Measurements from ENCODE around the gene DENND4A. TPM values are rescaled to one million over a fixed set of nuclear protein-coding genes. Genes with fewer than 3 reads are reported as not detected.
A peak's percentile ranks its signal among the peaks of the same experiment; 100 is the strongest.

DENND4A gene
- total RNA-seq, 1 donor from 2014 or later, result 21.9 TPM

DNA sequence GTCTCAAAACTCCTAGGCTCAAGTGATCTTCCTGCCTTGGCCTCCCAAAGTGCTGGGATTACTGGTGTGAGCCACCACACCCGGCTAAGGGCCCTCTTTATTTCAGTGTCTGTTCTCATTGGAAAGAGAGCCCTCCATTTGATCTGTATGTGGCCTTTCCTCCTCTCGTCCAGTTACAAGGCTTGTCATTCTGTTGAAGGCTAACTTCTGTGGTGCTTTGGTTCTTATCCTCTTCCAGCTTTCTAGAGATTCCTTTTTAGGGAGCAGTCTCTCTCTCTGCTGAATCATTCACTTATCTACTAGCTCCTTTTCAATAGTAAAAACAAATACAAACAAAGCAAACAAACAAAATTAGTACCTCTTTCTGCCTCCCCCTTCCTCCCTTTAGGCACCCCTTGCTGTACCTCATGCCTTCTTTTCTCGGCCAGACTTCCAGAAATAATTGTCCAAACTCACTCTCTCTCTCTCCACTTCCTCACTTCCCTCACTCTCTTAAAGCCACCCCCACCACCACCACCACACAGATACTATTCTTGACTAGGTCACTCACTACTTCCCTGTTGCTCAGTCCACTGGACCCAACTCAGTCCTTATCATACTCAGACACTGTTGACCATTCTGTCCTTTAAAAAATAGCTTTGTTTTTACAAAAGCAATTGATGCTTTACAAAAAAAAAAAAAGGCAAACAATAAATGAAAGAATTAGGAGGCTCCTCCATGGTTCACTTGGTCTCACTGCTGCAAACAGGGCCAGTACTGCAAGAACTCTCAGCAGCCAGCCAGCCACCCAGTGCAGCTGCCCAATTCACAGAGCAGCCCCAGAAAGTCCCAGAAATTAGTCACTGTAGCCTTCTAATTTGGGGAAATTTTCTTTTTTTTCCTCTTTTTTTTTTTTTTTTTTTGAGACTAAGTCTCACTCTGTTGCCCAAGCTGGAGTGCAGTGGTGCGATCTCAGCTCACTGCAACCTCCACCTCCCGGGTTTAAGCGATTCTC, 45.5 kb upstream of the DENND4A start:
- no peak for DNase-seq (ENCODE audit: low spot score in 2 of 2)
- Histone ChIP-seq H3K9me3 (no peaks in the 10 kb centered on the region), H3K36me3 (no peaks in the 10 kb centered on the region), H3K4me3 (no peak overlapping the region), H3K27me3 (no peaks in the 10 kb centered on the region), H3K4me1 (peaks cover 10 to 24% of the 10 kb centered on the region in 2 donors), H3K27ac (peak overlapping the region; percentile 7 to 42)
- intact Hi-C loops (cut with DNase I), result no loop called here
- TF ChIP-seq, protein P1, sequence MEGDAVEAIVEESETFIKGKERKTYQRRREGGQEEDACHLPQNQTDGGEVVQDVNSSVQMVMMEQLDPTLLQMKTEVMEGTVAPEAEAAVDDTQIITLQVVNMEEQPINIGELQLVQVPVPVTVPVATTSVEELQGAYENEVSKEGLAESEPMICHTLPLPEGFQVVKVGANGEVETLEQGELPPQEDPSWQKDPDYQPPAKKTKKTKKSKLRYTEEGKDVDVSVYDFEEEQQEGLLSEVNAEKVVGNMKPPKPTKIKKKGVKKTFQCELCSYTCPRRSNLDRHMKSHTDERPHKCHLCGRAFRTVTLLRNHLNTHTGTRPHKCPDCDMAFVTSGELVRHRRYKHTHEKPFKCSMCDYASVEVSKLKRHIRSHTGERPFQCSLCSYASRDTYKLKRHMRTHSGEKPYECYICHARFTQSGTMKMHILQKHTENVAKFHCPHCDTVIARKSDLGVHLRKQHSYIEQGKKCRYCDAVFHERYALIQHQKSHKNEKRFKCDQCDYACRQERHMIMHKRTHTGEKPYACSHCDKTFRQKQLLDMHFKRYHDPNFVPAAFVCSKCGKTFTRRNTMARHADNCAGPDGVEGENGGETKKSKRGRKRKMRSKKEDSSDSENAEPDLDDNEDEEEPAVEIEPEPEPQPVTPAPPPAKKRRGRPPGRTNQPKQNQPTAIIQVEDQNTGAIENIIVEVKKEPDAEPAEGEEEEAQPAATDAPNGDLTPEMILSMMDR (IDR thresholded peaks at IDR 0.05), result no peak

DNA sequence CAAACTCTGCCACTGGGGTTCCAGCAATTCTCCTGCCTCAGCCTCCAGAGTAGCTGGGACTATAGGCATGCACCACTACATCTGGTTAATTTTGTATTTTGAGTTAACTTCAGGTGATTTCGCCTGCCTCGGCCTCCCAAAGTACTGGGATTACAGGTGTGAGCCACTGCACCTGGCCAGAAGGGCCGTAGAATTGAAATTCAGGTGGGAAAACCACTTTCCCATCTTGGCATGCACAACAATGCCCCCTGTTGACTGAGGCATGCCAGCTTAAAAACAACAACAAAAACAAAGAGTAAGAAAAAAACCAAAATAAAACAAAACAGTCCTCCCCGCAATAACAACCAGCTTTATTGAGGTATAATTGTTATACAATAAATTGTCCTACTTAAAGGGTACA, 44.6 kb upstream of the DENND4A start:
- no peak overlapping the region for H3K27ac ChIP-seq
- no peak for DNase-seq (ENCODE audit: low spot score in 2 of 2)
- TF ChIP-seq, protein P1 (IDR thresholded peaks at IDR 0.05), result no peak
- intact Hi-C loops (cut with DNase I), result no loop called here
- no peaks in the 10 kb centered on the region for H3K27me3 ChIP-seq
- H3K36me3 ChIP-seq, result no peaks in the 10 kb centered on the region
- no peaks in the 10 kb centered on the region for H3K9me3 ChIP-seq
- H3K4me1 ChIP-seq, result peaks cover 10 to 25% of the 10 kb centered on the region in 2 donors
- no peak overlapping the region for H3K4me3 ChIP-seq

DNA sequence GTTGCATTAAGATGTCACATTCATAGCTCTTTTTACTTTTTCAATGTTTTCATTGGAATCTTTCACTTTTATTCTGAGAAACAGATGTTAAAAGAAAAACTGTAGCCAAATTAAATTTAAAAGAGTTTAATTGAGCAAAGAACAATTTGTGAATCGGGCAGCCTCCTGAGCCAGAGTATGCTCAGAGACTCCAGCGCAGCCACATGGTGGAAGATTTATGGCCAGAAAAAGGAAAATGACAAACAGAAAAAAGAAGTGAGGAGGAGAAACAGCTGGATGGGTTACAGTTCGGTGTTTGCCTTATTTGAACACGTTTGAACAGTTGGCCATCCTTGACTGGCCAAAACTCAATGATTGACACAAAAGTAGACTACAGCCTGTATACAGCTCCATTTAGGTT, 43.4 kb upstream of the DENND4A start:
- no peaks in the 10 kb centered on the region for H3K36me3 ChIP-seq
- TF ChIP-seq, protein P1 (IDR thresholded peaks at IDR 0.05), result no peak
- peaks cover 10 to 25% of the 10 kb centered on the region in 2 donors for H3K4me1 ChIP-seq
- H3K27ac ChIP-seq, result peak overlapping the region; percentile 33 to 71
- DNase-seq (ENCODE audit: low spot score in 2 of 2), result no peak
- no peaks in the 10 kb centered on the region for H3K9me3 ChIP-seq
- no peak overlapping the region for H3K4me3 ChIP-seq
- H3K27me3 ChIP-seq, result no peaks in the 10 kb centered on the region
- intact Hi-C loops (cut with DNase I), result no loop called here

DNA sequence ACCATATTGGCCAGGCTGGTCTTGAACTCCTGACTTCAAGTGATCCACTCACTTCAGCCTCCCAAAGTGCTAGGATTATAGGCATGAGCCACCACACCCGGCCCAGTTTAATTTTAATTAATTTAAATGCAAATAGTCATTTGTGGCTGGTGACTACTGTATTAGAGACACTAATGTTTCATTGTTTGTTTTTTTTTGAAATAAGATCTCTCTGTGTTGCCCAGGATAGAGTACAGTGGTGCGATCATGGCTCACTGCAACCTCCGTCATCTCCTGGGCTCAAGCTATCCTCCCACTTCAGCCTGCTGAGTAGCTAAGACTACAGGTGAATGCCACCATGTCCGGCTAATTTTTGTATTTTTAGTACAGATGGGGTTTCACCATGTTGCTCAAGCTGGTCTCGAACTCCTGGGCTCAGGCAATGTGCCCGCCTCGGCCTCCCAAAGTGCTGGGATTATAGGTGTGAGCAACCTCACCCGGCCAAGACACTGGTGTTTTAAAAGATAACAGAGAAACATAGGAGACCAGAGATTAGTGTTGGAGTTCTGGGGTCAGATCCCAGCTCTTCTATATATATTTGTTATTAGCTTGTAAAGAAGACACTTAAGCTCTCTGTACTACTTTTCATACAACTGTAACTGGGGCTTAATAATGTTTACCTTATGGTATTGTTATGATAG, 42.6 kb upstream of the DENND4A start:
- H3K4me1 ChIP-seq, result peaks cover 10 to 25% of the 10 kb centered on the region in 2 donors

DNA sequence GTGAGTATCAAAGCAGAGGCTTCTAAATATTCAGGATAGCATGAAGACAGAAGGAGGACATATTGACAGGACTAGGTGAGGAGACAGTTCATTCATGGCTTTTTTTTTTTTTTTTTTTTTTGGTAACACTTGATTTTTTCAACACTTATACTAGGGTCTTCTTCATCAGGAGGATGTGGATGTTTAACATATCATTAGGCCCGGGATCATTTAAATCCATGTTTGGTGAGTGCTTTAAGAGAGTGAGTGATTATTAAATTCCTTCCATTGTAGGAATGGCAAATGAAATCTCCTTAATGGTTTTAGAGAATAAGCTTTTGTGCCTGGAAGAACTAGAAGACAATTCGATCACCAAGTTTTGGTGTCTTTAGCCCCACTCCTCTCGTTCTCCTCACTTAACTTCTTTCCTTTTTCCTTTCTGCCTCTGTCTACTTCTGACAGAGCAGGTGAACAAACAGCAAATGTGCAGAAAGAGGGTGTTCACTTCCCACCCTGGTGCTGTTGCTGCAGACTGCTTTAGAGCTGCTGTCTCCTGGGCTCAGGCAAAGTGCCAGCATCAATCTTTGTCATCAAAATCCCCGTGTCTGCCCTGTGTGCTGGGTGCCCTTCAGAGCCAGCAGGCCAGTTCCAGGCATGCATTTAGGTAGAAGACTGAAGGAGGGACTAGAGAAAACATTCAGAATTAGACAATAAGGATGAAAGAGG, 41.6 kb upstream of the DENND4A start:
- TF ChIP-seq, protein P1 (IDR thresholded peaks at IDR 0.05), result no peak
- Histone ChIP-seq H3K4me3 (no peak overlapping the region), H3K36me3 (no peaks in the 10 kb centered on the region), H3K27me3 (no peaks in the 10 kb centered on the region), H3K27ac (peak overlapping the region; percentile 66 to 71), H3K4me1 (peaks cover 10 to 25% of the 10 kb centered on the region in 2 donors), H3K9me3 (no peaks in the 10 kb centered on the region)
- DNase-seq (ENCODE audit: low spot score in 2 of 2), result no peak
- intact Hi-C loops (cut with DNase I), result no loop called here

More for the DNA sequence above, 42.6 kb upstream of the DENND4A start:
- DNase-seq (ENCODE audit: low spot score in 2 of 2), result no peak
- Histone ChIP-seq H3K4me3 (no peak overlapping the region), H3K9me3 (no peaks in the 10 kb centered on the region), H3K27me3 (no peaks in the 10 kb centered on the region), H3K36me3 (no peaks in the 10 kb centered on the region), H3K27ac (peak overlapping the region; percentile 33 to 71)
- intact Hi-C loops (cut with DNase I), result no loop called here
- TF ChIP-seq, protein P1 (IDR thresholded peaks at IDR 0.05), result no peak
